Measurements from ENCODE around the gene ARHGAP10.

Gene ARHGAP10

GRCh38 chr4:147691820-147692219 lies 40.1 kb upstream of the ARHGAP10 start:
- H3K4me3 ChIP-seq (ENCODE audit: low read depth, low read length) = no peak overlapping the region
- DNase-seq (ENCODE audit: low read depth) = no peak
- TF ChIP-seq CTCF (conservative IDR thresholded peaks at IDR 0.05; ENCODE audit: low read depth, low read length) = no peak

- TF ChIP-seq CTCF (conservative IDR thresholded peaks at IDR 0.05; ENCODE audit: low read depth, low read length) = no peak
- no peak overlapping the region for H3K4me3 ChIP-seq (ENCODE audit: low read depth, low read length)
- no peak for DNase-seq (ENCODE audit: low read depth)
These were observed 38.7 kb upstream of the ARHGAP10 start for GRCh38 chr4:147693218-147693617.

GRCh38 chr4:147696866-147697265 lies 35.0 kb upstream of the ARHGAP10 start:
- no peak for TF ChIP-seq CTCF (conservative IDR thresholded peaks at IDR 0.05; ENCODE audit: low read depth, low read length)
- H3K4me3 ChIP-seq (ENCODE audit: low read depth, low read length) = no peak overlapping the region
- no peak for DNase-seq (ENCODE audit: low read depth)

GRCh38 chr4:147704846-147705245 lies 27.0 kb upstream of the ARHGAP10 start:
- TF ChIP-seq CTCF (conservative IDR thresholded peaks at IDR 0.05; ENCODE audit: low read depth, low read length) = no peak
- no peak overlapping the region for H3K4me3 ChIP-seq (ENCODE audit: low read depth, low read length)
- DNase-seq (ENCODE audit: low read depth) = no peak

GRCh38 chr4:147707892-147708672 lies 23.8 kb upstream of the ARHGAP10 start:
- no peak overlapping the region for H3K4me3 ChIP-seq (ENCODE audit: low read depth, low read length)
- DNase-seq (ENCODE audit: low read depth) = peak; percentile 67
- peak; percentile 80 for TF ChIP-seq CTCF (conservative IDR thresholded peaks at IDR 0.05; ENCODE audit: low read depth, low read length)

GRCh38 chr4:147709999-147710398 lies 21.9 kb upstream of the ARHGAP10 start:
- no peak overlapping the region for H3K4me3 ChIP-seq (ENCODE audit: low read depth, low read length)
- peak; percentile 17 for DNase-seq (ENCODE audit: low read depth)
- no peak for TF ChIP-seq CTCF (conservative IDR thresholded peaks at IDR 0.05; ENCODE audit: low read depth, low read length)

All from choroid plexus epithelial cell (primary cell).